Measurements from ENCODE around the gene CCDC15.

GRCh38 chr11:124950601-124951330, 3.2 kb upstream of the CCDC15 start:
- TF ChIP-seq CTCF (IDR thresholded peaks at IDR 0.05) (no peak), POLR2A (IDR thresholded peaks at IDR 0.05) (no peak), EP300 (IDR thresholded peaks at IDR 0.05) (no peak), POLR2AphosphoS5 (IDR thresholded peaks at IDR 0.05) (no peak)
